H1 (cell line): ENCODE measurements around the gene SCG3. TPM values are rescaled to one million over a fixed set of nuclear protein-coding genes. Genes with fewer than 3 reads are reported as not detected.

Experiments
- CTCF ChIA-PET: fragments of 300-600 bp; sonication (Branson Sonifier 250); formaldehyde crosslinking; loops from one replicate; lab custom pipeline; 2021; ENCODE audit not compliant: partially characterized antibody; lab: Charles Lee
- POLR2A ChIA-PET: fragments of 300-600 bp; sonication (Branson Sonifier 250); formaldehyde crosslinking; loops from one replicate; lab custom pipeline; 2021; ENCODE audit warnings: inconsistent platforms; ENCODE audit not compliant: partially characterized antibody; lab: Charles Lee
- DNase-seq, 2 experiments: peaks; one replicate each; pipeline versions ENCODE4 v3.0.0 to v3.0.0-alpha.2; 2010 to 2022; ENCODE audit warnings: low spot score in 2 of 2, low read depth in 1 of 2, mixed read lengths in 1 of 2
- FAIRE-seq: peaks from 2 replicates; lab custom pipeline; 2011; peaks lifted over from hg19 to GRCh38; lab: Jason Lieb, UNC
- H2AFZ ChIP-seq: 2 replicates; pipeline ENCODE4 v1.8.1; 2012; ENCODE audit warnings: low read length, inconsistent platforms
- H2AK5ac ChIP-seq: 2 replicates; pipeline ENCODE4 v1.6.1; 2013; ENCODE audit warnings: low read depth, low read length
- H2BK120ac ChIP-seq: replicated peaks from 2 replicates; pipeline ENCODE3; 2013; ENCODE audit warnings: low read depth, low read length, inconsistent platforms
- H2BK12ac ChIP-seq: 2 replicates; pipeline ENCODE4 v1.6.1; 2013; ENCODE audit warnings: low read depth, low read length
- H2BK15ac ChIP-seq: 2 replicates; pipeline ENCODE4 v1.6.1; 2013; ENCODE audit warnings: low read length
- H2BK20ac ChIP-seq: 2 replicates; pipeline ENCODE4 v1.6.1; 2013; ENCODE audit warnings: low read length
- H2BK5ac ChIP-seq: 2 replicates; pipeline ENCODE4 v1.6.1; 2013; ENCODE audit warnings: low read depth, low read length
- H3K14ac ChIP-seq: 2 replicates; pipeline ENCODE4 v1.6.1; 2013; ENCODE audit warnings: inconsistent platforms; ENCODE audit not compliant: insufficient read length
- H3K18ac ChIP-seq: 2 replicates; pipeline ENCODE4 v1.6.1; 2013; ENCODE audit warnings: low read length; ENCODE audit errors: extremely low read depth
- H3K23ac ChIP-seq: 2 replicates; pipeline ENCODE4 v1.6.1; 2013; ENCODE audit warnings: inconsistent platforms; ENCODE audit not compliant: insufficient read length
- H3K23me2 ChIP-seq: 2 replicates; pipeline ENCODE4 v1.6.1; 2013; ENCODE audit warnings: low read depth, low read length
- H3K27ac ChIP-seq: 2 replicates; pipeline ENCODE4 v1.6.1; 2011; ENCODE audit warnings: low read depth, low read length, inconsistent platforms
- H3K27me3 ChIP-seq, 4 experiments: replicated peaks in 1 of 4; 1 replicate in 1 of 4; 2 replicates in 3 of 4; pipeline versions ENCODE4 v1.6.1 to v1.8.1; 2011 to 2013; ENCODE audit warnings: low read length in 3 of 4, mild to moderate bottlenecking in 3 of 4, inconsistent platforms in 2 of 4, mixed read lengths in 2 of 4, moderate library complexity in 1 of 4; ENCODE audit not compliant: control insufficient read depth in 3 of 4, insufficient read depth in 3 of 4; ENCODE audit errors: extremely low read depth in 1 of 4
- H3K36me3 ChIP-seq, 4 experiments: 2 replicates each; pipeline versions ENCODE4 v1.6.1 to v1.8.1; 2011 to 2013; ENCODE audit warnings: mild to moderate bottlenecking in 4 of 4, low read length in 3 of 4, moderate library complexity in 2 of 4, control low read depth in 1 of 4, inconsistent platforms in 1 of 4; ENCODE audit not compliant: insufficient read depth in 4 of 4, control insufficient read depth in 2 of 4
- H3K4ac ChIP-seq: replicated peaks from 2 replicates; pipeline ENCODE3; 2013; ENCODE audit warnings: low read length, low read depth, mixed read lengths, inconsistent platforms; ENCODE audit not compliant: insufficient read length
- H3K4me1 ChIP-seq, 4 experiments: replicated peaks in 1 of 4; 1 replicate in 1 of 4; 2 replicates in 3 of 4; pipeline versions ENCODE4 v1.6.1 to v1.8.1; 2011 to 2013; ENCODE audit warnings: low read length in 3 of 4, inconsistent platforms in 2 of 4, mixed read lengths in 1 of 4; ENCODE audit not compliant: insufficient read depth in 4 of 4, control insufficient read depth in 3 of 4
- H3K4me2 ChIP-seq, 2 experiments: 2 replicates each; pipeline versions ENCODE4 v1.6.1 to v1.8.1; 2011 to 2013; ENCODE audit warnings: low read depth in 2 of 2, low read length in 2 of 2, control low read depth in 1 of 2, inconsistent platforms in 1 of 2, mild to moderate bottlenecking in 1 of 2; ENCODE audit not compliant: insufficient read depth in 1 of 2
- H3K4me3 ChIP-seq, 4 experiments: fragments of 200-600, 300-600 bp in 1 of 4; sonication (generic), shearing (Covaris generic), sonication (Bioruptor Twin) in 1 of 4; 2 replicates each; pipeline versions ENCODE4 v1.5.1 to v1.8.1; 2011 to 2016; ENCODE audit warnings: low read length in 4 of 4, low read depth in 3 of 4, control low read depth in 2 of 4, inconsistent platforms in 2 of 4, mild to moderate bottlenecking in 2 of 4, mixed read lengths in 1 of 4, moderate library complexity in 1 of 4; ENCODE audit not compliant: insufficient read depth in 2 of 4; ENCODE audit errors: extremely low read depth in 1 of 4
- H3K56ac ChIP-seq: replicated peaks from 2 replicates; pipeline ENCODE3; 2013; ENCODE audit warnings: low read depth, mild to moderate bottlenecking, mixed read lengths, low read length, inconsistent platforms; ENCODE audit not compliant: insufficient read length
- H3K79me1 ChIP-seq: 2 replicates; pipeline ENCODE4 v1.6.1; 2013; ENCODE audit warnings: low read depth, low read length, control low read depth
- H3K79me2 ChIP-seq, 2 experiments: 2 replicates each; pipeline versions ENCODE4 v1.6.1 to v1.8.1; 2012 to 2013; ENCODE audit warnings: low read length in 2 of 2, mild to moderate bottlenecking in 2 of 2, inconsistent platforms in 1 of 2; ENCODE audit not compliant: insufficient read depth in 2 of 2, control insufficient read depth in 1 of 2
- H3K9ac ChIP-seq, 4 experiments: replicated peaks in 1 of 4; 1 replicate in 1 of 4; 2 replicates in 3 of 4; pipeline versions ENCODE4 v1.6.1 to v1.8.1; 2011 to 2013; ENCODE audit warnings: low read depth in 3 of 4, low read length in 3 of 4, control low read depth in 2 of 4, mild to moderate bottlenecking in 2 of 4, moderate library complexity in 2 of 4, inconsistent platforms in 1 of 4; ENCODE audit errors: extremely low read depth in 1 of 4
- H3K9me3 ChIP-seq, 2 experiments: 2 replicates each; pipeline versions ENCODE4 v1.6.1 to v1.8.1; 2012 to 2013; ENCODE audit warnings: mild to moderate bottlenecking in 2 of 2, moderate library complexity in 2 of 2, control low read depth in 1 of 2, inconsistent platforms in 1 of 2, low read depth in 1 of 2, low read length in 1 of 2, mixed read lengths in 1 of 2; ENCODE audit not compliant: insufficient read depth in 2 of 2
- H4K20me1 ChIP-seq, 2 experiments: replicated peaks in 1 of 2; 2 replicates each; pipeline versions ENCODE3 to v1.8.1; 2011 to 2013; ENCODE audit warnings: inconsistent platforms in 2 of 2, low read length in 2 of 2, mild to moderate bottlenecking in 1 of 2; ENCODE audit not compliant: insufficient read depth in 2 of 2, control insufficient read depth in 1 of 2
- H4K5ac ChIP-seq: 2 replicates; pipeline ENCODE4 v1.6.1; 2013; ENCODE audit warnings: low read length, low read depth, mixed read lengths, inconsistent platforms; ENCODE audit not compliant: insufficient read length
- H4K8ac ChIP-seq: 2 replicates; pipeline ENCODE4 v1.8.0; 2013; ENCODE audit warnings: mild to moderate bottlenecking, moderate library complexity, low read length, inconsistent platforms; ENCODE audit not compliant: insufficient read depth; ENCODE audit errors: extremely low read depth
- H4K91ac ChIP-seq: replicated peaks from 2 replicates; pipeline ENCODE3; 2013; ENCODE audit warnings: low read length, mixed read lengths, inconsistent platforms; ENCODE audit not compliant: insufficient read length
- BCL11A ChIP-seq, 2 experiments: IDR thresholded peaks; one replicate each; pipeline ENCODE4 v1.6.1; 2011; ENCODE audit warnings: low read depth in 2 of 2, low read length in 2 of 2, mild to moderate bottlenecking in 2 of 2
- CEBPB ChIP-seq: IDR thresholded peaks from 2 replicates; pipeline ENCODE4 v1.6.1; 2012; ENCODE audit warnings: low read depth, low read length
- GABPA ChIP-seq: IDR thresholded peaks from 2 replicates; pipeline ENCODE4 v1.6.1; 2011; ENCODE audit warnings: mild to moderate bottlenecking, low read length, moderate library complexity, borderline replicate concordance; ENCODE audit not compliant: insufficient read depth
- KDM1A ChIP-seq: fragments of 200-600, 300-600 bp; sonication (generic); IDR thresholded peaks from 2 replicates; pipeline ENCODE4 v1.7.1; 2016; ENCODE audit warnings: mild to moderate bottlenecking, low read length, borderline replicate concordance
- MAFK ChIP-seq: IDR thresholded peaks from 2 replicates; pipeline ENCODE4 v1.6.1; 2012; ENCODE audit warnings: low read depth, mild to moderate bottlenecking, improper control_type of control experiment, low read length
- NANOG ChIP-seq: IDR thresholded peaks from 2 replicates; pipeline ENCODE4 v1.6.1; 2011; ENCODE audit warnings: low read length, low read depth, mild to moderate bottlenecking, inconsistent platforms; ENCODE audit not compliant: insufficient read depth, poor library complexity, severe bottlenecking
- PHF8 ChIP-seq: fragments of 200-600 bp; sonication (generic); conservative IDR thresholded peaks from 2 replicates; pipeline ENCODE4 v1.7.1; 2012; ENCODE audit warnings: low read depth, mild to moderate bottlenecking, inconsistent platforms, low read length, moderate library complexity
- POLR2AphosphoS5 ChIP-seq: IDR thresholded peaks from 2 replicates; pipeline ENCODE4 v1.6.1; 2011; ENCODE audit warnings: low read depth, low read length
- RAD21 ChIP-seq, 2 experiments: IDR thresholded peaks in 1 of 2; conservative IDR thresholded peaks in 1 of 2; 2 replicates each; pipeline ENCODE4 v1.6.1; 2011; ENCODE audit warnings: low read depth in 2 of 2, low read length in 2 of 2, improper control_type of control experiment in 1 of 2, inconsistent platforms in 1 of 2, mild to moderate bottlenecking in 1 of 2, moderate library complexity in 1 of 2
- ZNF274 ChIP-seq: IDR thresholded peaks from 2 replicates; pipeline ENCODE4 v1.7.0; 2012; ENCODE audit warnings: low read length, borderline replicate concordance; ENCODE audit errors: extremely low read depth
- WGBS, 2 experiments: shearing (Covaris generic) in 1 of 2; methylation state at CpG; one replicate each; pipeline versions ENCODE4 v1.1.6 to v1.1.7; 2013 to 2015; ENCODE audit warnings: low lambda C conversion rate in 2 of 2, mixed read lengths in 2 of 2, inconsistent platforms in 1 of 2, low coverage in 1 of 2, missing lambda C conversion rate in 1 of 2; ENCODE audit not compliant: insufficient replicate concordance in 2 of 2, insufficient coverage in 1 of 2, insufficient read length in 1 of 2; ENCODE audit errors: extremely low coverage in 1 of 2, missing lambda C conversion rate in 1 of 2; 5-methylcytosine and 5-hydroxymethylcytosine counted together
- polyA plus RNA-seq, 7 experiments: library from polyadenylated mRNA; depleted of rRNA in 3 of 7; stranded (reverse) in 5 of 7; unstranded in 2 of 7; fragments of >200 nt in 5 of 7; fragments of 200-250 nt in 2 of 7; gene quantifications; 1 replicate in 5 of 7; 2 replicates in 1 of 7; 4 replicates in 1 of 7; pipeline versions ENCODE4 v1.2.1 to v1.2.3, GENCODE V29; 2011 to 2013; ENCODE audit warnings: missing spikeins in 2 of 7, mixed read lengths in 2 of 7
- total RNA-seq: library from RNA; stranded (reverse); fragmentation: NEBNext Ultra II Directional; extraction: Animal tissue kit (Norgen Biotek cat#: 25700); gene quantifications from 2 replicates; pipeline ENCODE4 v1.2.1, GENCODE V29; 2021
- TF ChIP-seq, protein P1 (sequence below): IDR thresholded peaks from 2 replicates; pipeline ENCODE4 v1.6.1; 2012; ENCODE audit warnings: inconsistent platforms

SCG3 gene
- total and polyA plus RNA-seq, 2 of the 8 experiments (the other 6 are each of a cell fraction or from before 2014, with no cell fraction given): 5.2 to 45.9 TPM

- Histone ChIP-seq H3K27ac (no peak overlapping the region), H3K79me2 (no peaks in the 10 kb centered on the region), H2BK12ac (no peak overlapping the region), H4K20me1 (no peaks in the 10 kb centered on the region), H3K36me3 (no peaks in the 10 kb centered on the region), H2BK5ac (no peak overlapping the region), H3K27me3 (no peaks in the 10 kb centered on the region), H4K5ac (no peak overlapping the region), H2BK15ac (no peak overlapping the region), H2BK120ac (no peak overlapping the region), H2AK5ac (no peak overlapping the region), H4K91ac (no peak overlapping the region), H3K9ac (no peak overlapping the region), H3K56ac (no peak overlapping the region), H3K4me2 (no peak overlapping the region), H3K4me3 (no peak overlapping the region), H3K23me2 (no peaks in the 10 kb centered on the region), H3K9me3 (no peaks in the 10 kb centered on the region), H2BK20ac (no peak overlapping the region), H3K4me1 (peaks cover 0 to 3% (median 0%) of the 10 kb centered on the region in 4 experiments; a peak in 1 of 7 replicates), H3K18ac (no peak overlapping the region), H3K23ac (no peak overlapping the region), H3K14ac (no peak overlapping the region), H4K8ac (no peak overlapping the region), H2AFZ (no peak overlapping the region), H3K4ac (no peak overlapping the region), H3K79me1 (no peaks in the 10 kb centered on the region)
- 83% methylated on average over 2 of the region's 2 CpGs; no CpG with 5 or more reads in 1 of the 2 experiments for WGBS, 2 experiments
- no peak for DNase-seq
- POLR2A ChIA-PET: interaction anchor here (1.0 kb wide), 1 partner anchor 12 kb away, joined by 4 read pairs; the partner anchor contains the start of gene SCG3
- CTCF ChIA-PET: interaction anchor here (2.8 to 3.0 kb wide), 3 partner anchors 13 to 107 kb away, joined by 8 to 15 read pairs (median 11); no protein-coding TSS in a partner anchor
- no peak for FAIRE-seq
- TF ChIP-seq GABPA (no peak), CEBPB (no peak), NANOG (no peak), MAFK (no peak), RAD21 (IDR thresholded peaks at IDR 0.05 in 1 of 2, conservative IDR thresholded peaks at IDR 0.05 in 1 of 2; ENCODE audit: low read depth in 2 of 2, low read length in 2 of 2) (no peak), ZNF274 (no peak), PHF8 (no peak), KDM1A (no peak), BCL11A (IDR thresholded peaks at IDR 0.05; ENCODE audit: low read depth in 2 of 2, low read length in 2 of 2) (no peak), POLR2AphosphoS5 (no peak)
- TF ChIP-seq, protein P1, sequence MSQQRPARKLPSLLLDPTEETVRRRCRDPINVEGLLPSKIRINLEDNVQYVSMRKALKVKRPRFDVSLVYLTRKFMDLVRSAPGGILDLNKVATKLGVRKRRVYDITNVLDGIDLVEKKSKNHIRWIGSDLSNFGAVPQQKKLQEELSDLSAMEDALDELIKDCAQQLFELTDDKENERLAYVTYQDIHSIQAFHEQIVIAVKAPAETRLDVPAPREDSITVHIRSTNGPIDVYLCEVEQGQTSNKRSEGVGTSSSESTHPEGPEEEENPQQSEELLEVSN: no peak
Measured at GRCh38 chr15:51669381-51669780, 11.9 kb upstream of the SCG3 start.
